K562 (cell line): ENCODE data around the gene BPIFB2. TPM values are rescaled to one million over a fixed set of nuclear protein-coding genes. Genes with fewer than 3 reads are reported as not detected.

Experiments used
- ATAC-seq: fragments of 200-7000 bp; cut with Tn5 transposase; 3 replicates; pipeline ENCODE4 v1.9.1; 2020; ENCODE audit warnings: moderate library complexity
- BruUV-seq: library from RNA; stranded (reverse); fragments of 400-500 nt; replicated peaks from 2 replicates; lab custom pipeline; 2021; lab: Mats Ljungman, UMichigan
- CTCF ChIA-PET: fragments of 300-600 bp; formaldehyde crosslinking; extraction: SDS; loops from one replicate; lab custom pipeline; 2021; ENCODE audit warnings: low intra/inter-chr PET ratio; lab: Yijun Ruan, JAX
- POLR2A ChIA-PET: fragments of 300-600, 350-650 bp; sonication (Branson Sonifier 250); formaldehyde crosslinking; extraction: SDS; loops from one replicate; lab custom pipeline; 2021; ENCODE audit warnings: antibody characterized with exemption, inconsistent platforms; lab: Yijun Ruan, JAX
- DNase-seq, 4 experiments: peaks; one replicate each; pipeline versions ENCODE4 v3.0.0 to v3.0.0-alpha.2; 2011 to 2018; ENCODE audit warnings: low spot score in 3 of 4, mixed read lengths in 3 of 4; ENCODE audit errors: extremely low read depth in 1 of 4
- FAIRE-seq: peaks from 2 replicates; lab custom pipeline; 2011; peaks lifted over from hg19 to GRCh38; lab: Jason Lieb, UNC
- H2AFZ ChIP-seq: 2 replicates; pipeline ENCODE4 v1.6.0; 2011; ENCODE audit warnings: low read depth, low read length, control low read depth, inconsistent platforms
- H3K27ac ChIP-seq: fragments of 200-600 bp; 3 replicates; pipeline ENCODE4 v1.8.0; 2011; ENCODE audit warnings: low read depth, mild to moderate bottlenecking, control low read depth, inconsistent platforms, low read length, moderate library complexity, mixed read lengths; ENCODE audit errors: extremely low read depth
- H3K27me3 ChIP-seq, 2 experiments: fragments of 300-600 bp in 1 of 2; 2 replicates in 1 of 2; 3 replicates in 1 of 2; pipeline versions ENCODE4 v1.6.0 to v1.8.0; 2011; ENCODE audit warnings: inconsistent platforms in 2 of 2, low read length in 2 of 2, mild to moderate bottlenecking in 1 of 2, mixed read lengths in 1 of 2, moderate library complexity in 1 of 2; ENCODE audit not compliant: control insufficient read depth in 2 of 2, insufficient read depth in 2 of 2
- H3K36me3 ChIP-seq: fragments of 300-600 bp; 3 replicates; pipeline ENCODE4 v1.8.0; 2011; ENCODE audit warnings: mild to moderate bottlenecking, low read length, inconsistent platforms; ENCODE audit not compliant: control insufficient read depth, insufficient read depth
- H3K4me1 ChIP-seq, 2 experiments: fragments of 200-600 bp in 1 of 2; replicated peaks in 1 of 2; 2 replicates in 1 of 2; 3 replicates in 1 of 2; pipeline versions ENCODE4 v1.5.1 to v1.8.0; 2011; ENCODE audit warnings: inconsistent platforms in 2 of 2, low read length in 2 of 2, mild to moderate bottlenecking in 1 of 2, mixed read lengths in 1 of 2, moderate library complexity in 1 of 2; ENCODE audit not compliant: control insufficient read depth in 2 of 2, insufficient read depth in 2 of 2
- H3K4me2 ChIP-seq: 2 replicates; pipeline ENCODE4 v1.6.1; 2011; ENCODE audit warnings: low read length, control low read depth, inconsistent platforms, mixed read lengths; ENCODE audit not compliant: insufficient read depth
- H3K4me3 ChIP-seq: fragments of 200-600 bp; sonication (generic), shearing (Covaris generic); 2 replicates; pipeline ENCODE4 v1.5.1; 2016; ENCODE audit warnings: control low read depth, inconsistent platforms
- H3K79me2 ChIP-seq: fragments of 200-600 bp; 3 replicates; pipeline ENCODE4 v1.8.0; 2011; ENCODE audit warnings: low read length, inconsistent platforms; ENCODE audit not compliant: control insufficient read depth, insufficient read depth
- H3K9ac ChIP-seq, 2 experiments: 2 replicates each; pipeline versions ENCODE4 v1.6.0 to v1.6.1; 2011; ENCODE audit warnings: low read depth in 2 of 2, low read length in 2 of 2, control low read depth in 1 of 2, inconsistent platforms in 1 of 2, mild to moderate bottlenecking in 1 of 2, mixed read lengths in 1 of 2; ENCODE audit not compliant: insufficient read depth in 1 of 2
- H3K9me1 ChIP-seq: one replicate; pipeline ENCODE4 v1.6.0; 2011; ENCODE audit warnings: inconsistent platforms, mild to moderate bottlenecking, low read length, moderate library complexity; ENCODE audit not compliant: control insufficient read depth, insufficient read depth
- H3K9me3 ChIP-seq: replicated peaks from 2 replicates; pipeline ENCODE4 v1.5.1; 2011; ENCODE audit warnings: low read depth, low read length, inconsistent platforms; ENCODE audit not compliant: control insufficient read depth, insufficient read depth
- H4K20me1 ChIP-seq: replicated peaks from 2 replicates; pipeline ENCODE4 v1.6.1; 2011; ENCODE audit warnings: low read length, inconsistent platforms, mixed read lengths; ENCODE audit not compliant: control insufficient read depth, insufficient read depth
- BDP1 ChIP-seq: IDR thresholded peaks from 3 replicates; pipeline ENCODE4 v1.6.1; 2011; ENCODE audit not compliant: insufficient read length, insufficient read depth
- DEAF1 ChIP-seq: fragments of 450-650 bp; formaldehyde crosslinking; IDR thresholded peaks from 2 replicates; pipeline ENCODE4 v1.4.0; 2020; ENCODE audit warnings: mild to moderate bottlenecking, moderate library complexity
- GATA2 ChIP-seq: sonication (generic); formaldehyde crosslinking; IDR thresholded peaks from 2 replicates; pipeline ENCODE4 v1.4.0; 2020; ENCODE audit warnings: mild to moderate bottlenecking, missing genetic modification reagents
- GATAD2B ChIP-seq: fragments of 450-650 bp; IDR thresholded peaks from 2 replicates; pipeline ENCODE4 v1.6.1; 2017; ENCODE audit warnings: mild to moderate bottlenecking, borderline replicate concordance
- GTF3C2 ChIP-seq: IDR thresholded peaks from 3 replicates; pipeline ENCODE4 v1.6.1; 2011; ENCODE audit warnings: borderline replicate concordance, mild to moderate bottlenecking, moderate library complexity; ENCODE audit not compliant: insufficient read length; ENCODE audit errors: extremely low read depth
- MAFF ChIP-seq: IDR thresholded peaks from 2 replicates; pipeline ENCODE4 v1.6.1; 2012; ENCODE audit warnings: low read length, improper control_type of control experiment
- MAFK ChIP-seq: IDR thresholded peaks from 2 replicates; pipeline ENCODE4 v1.6.1; 2011; ENCODE audit warnings: low read length, improper control_type of control experiment
- MBD1 ChIP-seq: fragments of 250-450 bp; sonication (Bioruptor Pico); IDR thresholded peaks from 2 replicates; pipeline ENCODE4 v1.8.0; 2022; ENCODE audit warnings: inconsistent platforms
- MTA2 ChIP-seq: fragments of 450-650 bp; IDR thresholded peaks from 2 replicates; pipeline ENCODE4 v1.6.1; 2016; ENCODE audit warnings: low read depth
- PHB ChIP-seq: fragments of 250-450 bp; sonication (Bioruptor Pico); IDR thresholded peaks from 2 replicates; pipeline ENCODE4 v1.5.0; 2021
- PTTG1 ChIP-seq: fragments of 450-650 bp; IDR thresholded peaks from 2 replicates; pipeline ENCODE4 v1.6.1; 2016; ENCODE audit warnings: low read depth, mild to moderate bottlenecking, missing genetic modification characterization, missing compliant biosample characterization
- RBBP5 ChIP-seq: fragments of 200-600 bp; sonication (generic); IDR thresholded peaks from 2 replicates; pipeline ENCODE4 v1.6.1; 2012; ENCODE audit warnings: borderline replicate concordance, mild to moderate bottlenecking, low read length, control low read depth, inconsistent platforms; ENCODE audit not compliant: insufficient read depth, poor library complexity, severe bottlenecking
- RBM34 ChIP-seq: fragments of 200-400 bp; formaldehyde crosslinking; IDR thresholded peaks from 2 replicates; pipeline ENCODE4 v1.6.1; 2018; ENCODE audit warnings: low read length, borderline replicate concordance; ENCODE audit not compliant: insufficient read depth
- ZNF644 ChIP-seq: fragments of 200-800 bp; sonication (Bioruptor generic); IDR thresholded peaks from 2 replicates; pipeline ENCODE4 v1.6.1; 2016; ENCODE audit warnings: low read depth, missing genetic modification characterization, missing compliant biosample characterization
- WGBS: fragments of 100-300 bp; shearing (Covaris generic); methylation state at CpG from one replicate; pipeline ENCODE4 v1.1.6; 2016; ENCODE audit warnings: low coverage, mixed read lengths; ENCODE audit not compliant: insufficient coverage; ENCODE audit errors: missing lambda C conversion rate; 5-methylcytosine and 5-hydroxymethylcytosine counted together
- in situ Hi-C: fragments of 300-500 bp; cut with MboI; formaldehyde crosslinking; loops from 4 replicates; pipeline ENCODE4 v1.15.0; 2018; ENCODE audit warnings: inconsistent platforms, mixed read lengths
- intact Hi-C: fragments of 100-400 bp; cut with micrococcal nuclease; formaldehyde crosslinking; loops from 2 replicates; pipeline ENCODE4 v1.14.2; 2022
- polyA plus RNA-seq, 8 experiments: library from polyadenylated mRNA; depleted of rRNA in 4 of 8; stranded (reverse) in 5 of 8; unstranded in 3 of 8; fragments of >200 nt; fragmentation: Nextera tagmentation in 2 of 8; fragmentation: Illumina TruSeq in 1 of 8; extraction: Ambion mirVana in 2 of 8; extraction: Trizol in 1 of 8; gene quantifications; 2 replicates each; pipeline versions ENCODE4 v1.2.1 to v1.2.3, GENCODE V29; 2011 to 2014; ENCODE audit warnings: inconsistent platforms in 1 of 8, missing spikeins in 1 of 8
- total RNA-seq, 7 experiments: library from RNA; depleted of rRNA in 6 of 7; stranded (reverse); fragments of >200 nt in 6 of 7; fragmentation: Illumina TruSeq in 2 of 7; extraction: Trizol in 2 of 7; gene quantifications; 2 replicates each; pipeline versions ENCODE4 v1.2.1 to v1.2.3, GENCODE V29; 2011 to 2021; ENCODE audit warnings: low replicate concordance in 1 of 7

Gene BPIFB2
- total and polyA plus RNA-seq, 9 of the 15 experiments (the other 6 are each of a cell fraction or from before 2014, with no cell fraction given) = not detected

- FAIRE-seq (no peak), DNase-seq (no peak), ATAC-seq (no peak)
- H3K9ac ChIP-seq = no peak overlapping the region; a peak in 1 of 4 replicates
- no peaks in the 10 kb centered on the region for H3K9me1 ChIP-seq
- no peaks in the 10 kb centered on the region for H3K36me3 ChIP-seq
- CTCF ChIA-PET = no interaction called here
- H4K20me1 ChIP-seq = 0 out of 2 replicates have a peak, but pooled peaks cover 9% of the 10 kb centered on the region
- POLR2A ChIA-PET = no interaction called here
- H3K9me3 ChIP-seq = no peaks in the 10 kb centered on the region
- no peak overlapping the region for H2AFZ ChIP-seq
- no peak overlapping the region for H3K4me2 ChIP-seq
- H3K27ac ChIP-seq = no peak overlapping the region
- no peaks in the 10 kb centered on the region; a peak in 1 of 5 replicates for H3K4me1 ChIP-seq
- 1% methylated on average over 16 of the region's 19 CpGs for WGBS
- no peak overlapping the region for H3K4me3 ChIP-seq
- in situ Hi-C loops (no loop called here), intact Hi-C loops (no loop called here)
- no peaks in the 10 kb centered on the region for H3K79me2 ChIP-seq
- H3K27me3 ChIP-seq = peaks cover 23 to 64% of the 10 kb centered on the region in 2 experiments
- BruUV-seq = no TSS peak
- no peak for TF ChIP-seq RBM34
- no peak for TF ChIP-seq RBBP5
- TF ChIP-seq BDP1 = no peak
- TF ChIP-seq GATAD2B = no peak
- TF ChIP-seq GATA2 = no peak
- TF ChIP-seq MAFF = no peak
- no peak for TF ChIP-seq MBD1 (CRISPR knock-in tag)
- TF ChIP-seq DEAF1 (CRISPR knock-in tag) = no peak
- no peak for TF ChIP-seq PHB
- TF ChIP-seq MTA2 = no peak
- no peak for TF ChIP-seq PTTG1 (tag)
- no peak for TF ChIP-seq GTF3C2
- TF ChIP-seq ZNF644 (tag) = no peak
- no peak for TF ChIP-seq MAFK
Observed at GRCh38 chr20:32980131-32980941, 27.2 kb upstream of the BPIFB2 start.
